IPS-18a (cell line): ENCODE results near the gene LMX1B.

Source experiments
- H3K27ac ChIP-seq: one replicate; pipeline ENCODE4 v1.5.1; 2013; ENCODE audit warnings: low read length
- H3K27me3 ChIP-seq: one replicate; pipeline ENCODE4 v1.6.1; 2013; ENCODE audit warnings: mild to moderate bottlenecking, low read length; ENCODE audit not compliant: control insufficient read depth, insufficient read depth
- H3K36me3 ChIP-seq: one replicate; pipeline ENCODE4 v1.6.1; 2013; ENCODE audit warnings: low read depth, low read length; ENCODE audit not compliant: control insufficient read depth
- H3K4me1 ChIP-seq: one replicate; pipeline ENCODE4 v1.6.1; 2013; ENCODE audit warnings: low read depth, low read length; ENCODE audit not compliant: control insufficient read depth
- H3K4me3 ChIP-seq: one replicate; pipeline ENCODE4 v1.5.1; 2013; ENCODE audit warnings: low read length
- H3K9ac ChIP-seq: one replicate; pipeline ENCODE4 v1.6.1; 2013; ENCODE audit warnings: mild to moderate bottlenecking, low read length, moderate library complexity
- H3K9me3 ChIP-seq: one replicate; pipeline ENCODE4 v1.6.1; 2013; ENCODE audit warnings: low read depth, low read length; ENCODE audit not compliant: control insufficient read depth

Gene LMX1B

GRCh38 chr9:126587187-126588185 lies 26.2 kb upstream of the LMX1B start:
- Histone ChIP-seq H3K27me3 (no peaks in the 10 kb centered on the region), H3K9me3 (no peaks in the 10 kb centered on the region), H3K4me3 (no peak overlapping the region), H3K9ac (no peak overlapping the region), H3K36me3 (no peaks in the 10 kb centered on the region), H3K27ac (no peak overlapping the region), H3K4me1 (no peaks in the 10 kb centered on the region)

- Histone ChIP-seq H3K27me3 (no peaks in the 10 kb centered on the region), H3K27ac (no peak overlapping the region), H3K36me3 (no peaks in the 10 kb centered on the region), H3K4me3 (no peak overlapping the region), H3K9ac (no peak overlapping the region), H3K9me3 (no peaks in the 10 kb centered on the region), H3K4me1 (no peaks in the 10 kb centered on the region)
These were observed 25.1 kb upstream of the LMX1B start for GRCh38 chr9:126588491-126589168.

GRCh38 chr9:126589349-126589748 lies 24.4 kb upstream of the LMX1B start:
- Histone ChIP-seq H3K4me3 (no peak overlapping the region), H3K9me3 (no peaks in the 10 kb centered on the region), H3K27ac (no peak overlapping the region), H3K9ac (no peak overlapping the region), H3K36me3 (no peaks in the 10 kb centered on the region), H3K4me1 (no peaks in the 10 kb centered on the region), H3K27me3 (no peaks in the 10 kb centered on the region)

- H3K4me3 ChIP-seq: no peak overlapping the region
- no peaks in the 10 kb centered on the region for H3K4me1 ChIP-seq
- no peaks in the 10 kb centered on the region for H3K27me3 ChIP-seq
- no peaks in the 10 kb centered on the region for H3K9me3 ChIP-seq
- H3K36me3 ChIP-seq: no peaks in the 10 kb centered on the region
- H3K27ac ChIP-seq: no peak overlapping the region
- no peak overlapping the region for H3K9ac ChIP-seq
These were observed 22.6 kb upstream of the LMX1B start for GRCh38 chr9:126591083-126591482.

GRCh38 chr9:126591922-126592321 lies 21.8 kb upstream of the LMX1B start:
- H3K36me3 ChIP-seq: no peaks in the 10 kb centered on the region
- no peak overlapping the region for H3K9ac ChIP-seq
- H3K9me3 ChIP-seq: no peaks in the 10 kb centered on the region
- no peaks in the 10 kb centered on the region for H3K27me3 ChIP-seq
- H3K4me3 ChIP-seq: no peak overlapping the region
- no peaks in the 10 kb centered on the region for H3K4me1 ChIP-seq
- H3K27ac ChIP-seq: no peak overlapping the region

- Histone ChIP-seq H3K9ac (no peak overlapping the region), H3K4me1 (no peaks in the 10 kb centered on the region), H3K27me3 (no peaks in the 10 kb centered on the region), H3K4me3 (no peak overlapping the region), H3K9me3 (no peaks in the 10 kb centered on the region), H3K36me3 (no peaks in the 10 kb centered on the region), H3K27ac (no peak overlapping the region)
These were observed 21.3 kb upstream of the LMX1B start for GRCh38 chr9:126592461-126592860.

- Histone ChIP-seq H3K36me3 (no peaks in the 10 kb centered on the region), H3K4me3 (no peak overlapping the region), H3K4me1 (no peaks in the 10 kb centered on the region), H3K9me3 (no peaks in the 10 kb centered on the region), H3K27me3 (no peaks in the 10 kb centered on the region), H3K9ac (no peak overlapping the region), H3K27ac (no peak overlapping the region)
These were observed 17.7 kb upstream of the LMX1B start for GRCh38 chr9:126595982-126596381.

GRCh38 chr9:126599047-126599650 lies 14.6 kb upstream of the LMX1B start:
- H3K4me1 ChIP-seq: no peaks in the 10 kb centered on the region

GRCh38 chr9:126604059-126605055 lies 9.4 kb upstream of the LMX1B start:
- H3K4me1 ChIP-seq: no peaks in the 10 kb centered on the region
- no peak overlapping the region for H3K9ac ChIP-seq
- H3K36me3 ChIP-seq: no peaks in the 10 kb centered on the region
- H3K9me3 ChIP-seq: no peaks in the 10 kb centered on the region
- H3K27ac ChIP-seq: no peak overlapping the region
- H3K27me3 ChIP-seq: peaks cover 41% of the 10 kb centered on the region
- no peak overlapping the region for H3K4me3 ChIP-seq

More at GRCh38 chr9:126599047-126599650, 14.6 kb upstream of the LMX1B start:
- peaks cover 4% of the 10 kb centered on the region for H3K27me3 ChIP-seq
- H3K36me3 ChIP-seq: no peaks in the 10 kb centered on the region
- H3K4me3 ChIP-seq: no peak overlapping the region
- no peak overlapping the region for H3K9ac ChIP-seq
- H3K9me3 ChIP-seq: no peaks in the 10 kb centered on the region
- H3K27ac ChIP-seq: no peak overlapping the region

- Histone ChIP-seq H3K27ac (no peak overlapping the region), H3K9ac (no peak overlapping the region), H3K9me3 (no peaks in the 10 kb centered on the region), H3K36me3 (no peaks in the 10 kb centered on the region), H3K4me3 (no peak overlapping the region), H3K27me3 (peaks cover 56% of the 10 kb centered on the region), H3K4me1 (no peaks in the 10 kb centered on the region)
These were observed 7.8 kb upstream of the LMX1B start for GRCh38 chr9:126605792-126606482.
